H1 (cell line): ENCODE results near the gene KCNH8. TPM values are rescaled to one million over a fixed set of nuclear protein-coding genes. Genes with fewer than 3 reads are reported as not detected.

ENCODE experiments used
- CTCF ChIA-PET: fragments of 300-600 bp; sonication (Branson Sonifier 250); formaldehyde crosslinking; loops from one replicate; lab custom pipeline; 2021; ENCODE audit not compliant: partially characterized antibody; lab: Charles Lee
- POLR2A ChIA-PET: fragments of 300-600 bp; sonication (Branson Sonifier 250); formaldehyde crosslinking; loops from one replicate; lab custom pipeline; 2021; ENCODE audit warnings: inconsistent platforms; ENCODE audit not compliant: partially characterized antibody; lab: Charles Lee
- DNase-seq, 2 experiments: peaks; one replicate each; pipeline versions ENCODE4 v3.0.0 to v3.0.0-alpha.2; 2010 to 2022; ENCODE audit warnings: low spot score in 2 of 2, low read depth in 1 of 2, mixed read lengths in 1 of 2
- FAIRE-seq: peaks from 2 replicates; lab custom pipeline; 2011; peaks lifted over from hg19 to GRCh38; lab: Jason Lieb, UNC
- H2AFZ ChIP-seq: 2 replicates; pipeline ENCODE4 v1.8.1; 2012; ENCODE audit warnings: low read length, inconsistent platforms
- H2AK5ac ChIP-seq: 2 replicates; pipeline ENCODE4 v1.6.1; 2013; ENCODE audit warnings: low read depth, low read length
- H2BK120ac ChIP-seq: replicated peaks from 2 replicates; pipeline ENCODE3; 2013; ENCODE audit warnings: low read depth, low read length, inconsistent platforms
- H2BK12ac ChIP-seq: 2 replicates; pipeline ENCODE4 v1.6.1; 2013; ENCODE audit warnings: low read depth, low read length
- H2BK15ac ChIP-seq: 2 replicates; pipeline ENCODE4 v1.6.1; 2013; ENCODE audit warnings: low read length
- H2BK20ac ChIP-seq: 2 replicates; pipeline ENCODE4 v1.6.1; 2013; ENCODE audit warnings: low read length
- H2BK5ac ChIP-seq: 2 replicates; pipeline ENCODE4 v1.6.1; 2013; ENCODE audit warnings: low read depth, low read length
- H3K14ac ChIP-seq: 2 replicates; pipeline ENCODE4 v1.6.1; 2013; ENCODE audit warnings: inconsistent platforms; ENCODE audit not compliant: insufficient read length
- H3K18ac ChIP-seq: 2 replicates; pipeline ENCODE4 v1.6.1; 2013; ENCODE audit warnings: low read length; ENCODE audit errors: extremely low read depth
- H3K23ac ChIP-seq: 2 replicates; pipeline ENCODE4 v1.6.1; 2013; ENCODE audit warnings: inconsistent platforms; ENCODE audit not compliant: insufficient read length
- H3K23me2 ChIP-seq: 2 replicates; pipeline ENCODE4 v1.6.1; 2013; ENCODE audit warnings: low read depth, low read length
- H3K27ac ChIP-seq: 2 replicates; pipeline ENCODE4 v1.6.1; 2011; ENCODE audit warnings: low read depth, low read length, inconsistent platforms
- H3K27me3 ChIP-seq, 4 experiments: replicated peaks in 1 of 4; 1 replicate in 1 of 4; 2 replicates in 3 of 4; pipeline versions ENCODE4 v1.6.1 to v1.8.1; 2011 to 2013; ENCODE audit warnings: low read length in 3 of 4, mild to moderate bottlenecking in 3 of 4, inconsistent platforms in 2 of 4, mixed read lengths in 2 of 4, moderate library complexity in 1 of 4; ENCODE audit not compliant: control insufficient read depth in 3 of 4, insufficient read depth in 3 of 4; ENCODE audit errors: extremely low read depth in 1 of 4
- H3K36me3 ChIP-seq, 4 experiments: 2 replicates each; pipeline versions ENCODE4 v1.6.1 to v1.8.1; 2011 to 2013; ENCODE audit warnings: mild to moderate bottlenecking in 4 of 4, low read length in 3 of 4, moderate library complexity in 2 of 4, control low read depth in 1 of 4, inconsistent platforms in 1 of 4; ENCODE audit not compliant: insufficient read depth in 4 of 4, control insufficient read depth in 2 of 4
- H3K4ac ChIP-seq: replicated peaks from 2 replicates; pipeline ENCODE3; 2013; ENCODE audit warnings: low read length, low read depth, mixed read lengths, inconsistent platforms; ENCODE audit not compliant: insufficient read length
- H3K4me1 ChIP-seq, 4 experiments: replicated peaks in 1 of 4; 1 replicate in 1 of 4; 2 replicates in 3 of 4; pipeline versions ENCODE4 v1.6.1 to v1.8.1; 2011 to 2013; ENCODE audit warnings: low read length in 3 of 4, inconsistent platforms in 2 of 4, mixed read lengths in 1 of 4; ENCODE audit not compliant: insufficient read depth in 4 of 4, control insufficient read depth in 3 of 4
- H3K4me2 ChIP-seq, 2 experiments: 2 replicates each; pipeline versions ENCODE4 v1.6.1 to v1.8.1; 2011 to 2013; ENCODE audit warnings: low read depth in 2 of 2, low read length in 2 of 2, control low read depth in 1 of 2, inconsistent platforms in 1 of 2, mild to moderate bottlenecking in 1 of 2; ENCODE audit not compliant: insufficient read depth in 1 of 2
- H3K4me3 ChIP-seq, 4 experiments: fragments of 200-600, 300-600 bp in 1 of 4; sonication (generic), shearing (Covaris generic), sonication (Bioruptor Twin) in 1 of 4; 2 replicates each; pipeline versions ENCODE4 v1.5.1 to v1.8.1; 2011 to 2016; ENCODE audit warnings: low read length in 4 of 4, low read depth in 3 of 4, control low read depth in 2 of 4, inconsistent platforms in 2 of 4, mild to moderate bottlenecking in 2 of 4, mixed read lengths in 1 of 4, moderate library complexity in 1 of 4; ENCODE audit not compliant: insufficient read depth in 2 of 4; ENCODE audit errors: extremely low read depth in 1 of 4
- H3K56ac ChIP-seq: replicated peaks from 2 replicates; pipeline ENCODE3; 2013; ENCODE audit warnings: low read depth, mild to moderate bottlenecking, mixed read lengths, low read length, inconsistent platforms; ENCODE audit not compliant: insufficient read length
- H3K79me1 ChIP-seq: 2 replicates; pipeline ENCODE4 v1.6.1; 2013; ENCODE audit warnings: low read depth, low read length, control low read depth
- H3K79me2 ChIP-seq, 2 experiments: 2 replicates each; pipeline versions ENCODE4 v1.6.1 to v1.8.1; 2012 to 2013; ENCODE audit warnings: low read length in 2 of 2, mild to moderate bottlenecking in 2 of 2, inconsistent platforms in 1 of 2; ENCODE audit not compliant: insufficient read depth in 2 of 2, control insufficient read depth in 1 of 2
- H3K9ac ChIP-seq, 4 experiments: replicated peaks in 1 of 4; 1 replicate in 1 of 4; 2 replicates in 3 of 4; pipeline versions ENCODE4 v1.6.1 to v1.8.1; 2011 to 2013; ENCODE audit warnings: low read depth in 3 of 4, low read length in 3 of 4, control low read depth in 2 of 4, mild to moderate bottlenecking in 2 of 4, moderate library complexity in 2 of 4, inconsistent platforms in 1 of 4; ENCODE audit errors: extremely low read depth in 1 of 4
- H3K9me3 ChIP-seq, 2 experiments: 2 replicates each; pipeline versions ENCODE4 v1.6.1 to v1.8.1; 2012 to 2013; ENCODE audit warnings: mild to moderate bottlenecking in 2 of 2, moderate library complexity in 2 of 2, control low read depth in 1 of 2, inconsistent platforms in 1 of 2, low read depth in 1 of 2, low read length in 1 of 2, mixed read lengths in 1 of 2; ENCODE audit not compliant: insufficient read depth in 2 of 2
- H4K20me1 ChIP-seq, 2 experiments: replicated peaks in 1 of 2; 2 replicates each; pipeline versions ENCODE3 to v1.8.1; 2011 to 2013; ENCODE audit warnings: inconsistent platforms in 2 of 2, low read length in 2 of 2, mild to moderate bottlenecking in 1 of 2; ENCODE audit not compliant: insufficient read depth in 2 of 2, control insufficient read depth in 1 of 2
- H4K5ac ChIP-seq: 2 replicates; pipeline ENCODE4 v1.6.1; 2013; ENCODE audit warnings: low read length, low read depth, mixed read lengths, inconsistent platforms; ENCODE audit not compliant: insufficient read length
- H4K8ac ChIP-seq: 2 replicates; pipeline ENCODE4 v1.8.0; 2013; ENCODE audit warnings: mild to moderate bottlenecking, moderate library complexity, low read length, inconsistent platforms; ENCODE audit not compliant: insufficient read depth; ENCODE audit errors: extremely low read depth
- H4K91ac ChIP-seq: replicated peaks from 2 replicates; pipeline ENCODE3; 2013; ENCODE audit warnings: low read length, mixed read lengths, inconsistent platforms; ENCODE audit not compliant: insufficient read length
- ASH2L ChIP-seq: fragments of 200-600, 300-600 bp; sonication (generic); IDR thresholded peaks from one replicate; pipeline ENCODE4 v1.7.1; 2017; ENCODE audit warnings: low read length
- ATF2 ChIP-seq: IDR thresholded peaks from 2 replicates; pipeline ENCODE4 v1.6.1; 2012; ENCODE audit warnings: low read length, inconsistent platforms
- BCL11A ChIP-seq, 2 experiments: IDR thresholded peaks; one replicate each; pipeline ENCODE4 v1.6.1; 2011; ENCODE audit warnings: low read depth in 2 of 2, low read length in 2 of 2, mild to moderate bottlenecking in 2 of 2
- MAFK ChIP-seq: IDR thresholded peaks from 2 replicates; pipeline ENCODE4 v1.6.1; 2012; ENCODE audit warnings: low read depth, mild to moderate bottlenecking, improper control_type of control experiment, low read length
- NANOG ChIP-seq: IDR thresholded peaks from 2 replicates; pipeline ENCODE4 v1.6.1; 2011; ENCODE audit warnings: low read length, low read depth, mild to moderate bottlenecking, inconsistent platforms; ENCODE audit not compliant: insufficient read depth, poor library complexity, severe bottlenecking
- POLR2A ChIP-seq, 2 experiments: IDR thresholded peaks; 1 replicate in 1 of 2; 2 replicates in 1 of 2; pipeline ENCODE4 v1.6.1; 2011; ENCODE audit warnings: low read depth in 2 of 2, low read length in 2 of 2, mild to moderate bottlenecking in 2 of 2; ENCODE audit errors: control extremely low read depth in 1 of 2
- RNF2 ChIP-seq: fragments of 200-900, 300-1000 bp; sonication (generic); IDR thresholded peaks from 2 replicates; pipeline ENCODE4 v1.7.1; 2016; ENCODE audit warnings: borderline replicate concordance, low read depth, mild to moderate bottlenecking, antibody characterized with exemption, low read length; ENCODE audit not compliant: poor library complexity, severe bottlenecking; ENCODE audit errors: missing control alignments
- SAP30 ChIP-seq: fragments of 300-600 bp; sonication (generic); IDR thresholded peaks from 2 replicates; pipeline ENCODE4 v1.7.1; 2012; ENCODE audit warnings: low read length, moderate library complexity, mild to moderate bottlenecking, inconsistent platforms; ENCODE audit not compliant: insufficient read depth, insufficient replicate concordance
- SIRT6 ChIP-seq: IDR thresholded peaks from one replicate; pipeline ENCODE4 v1.7.1; 2012; ENCODE audit warnings: low read length, inconsistent platforms
- YY1 ChIP-seq: IDR thresholded peaks from 2 replicates; pipeline ENCODE4 v1.6.1; 2011; ENCODE audit warnings: low read depth, mild to moderate bottlenecking, low read length
- WGBS, 2 experiments: shearing (Covaris generic) in 1 of 2; methylation state at CpG; one replicate each; pipeline versions ENCODE4 v1.1.6 to v1.1.7; 2013 to 2015; ENCODE audit warnings: low lambda C conversion rate in 2 of 2, mixed read lengths in 2 of 2, inconsistent platforms in 1 of 2, low coverage in 1 of 2, missing lambda C conversion rate in 1 of 2; ENCODE audit not compliant: insufficient replicate concordance in 2 of 2, insufficient coverage in 1 of 2, insufficient read length in 1 of 2; ENCODE audit errors: extremely low coverage in 1 of 2, missing lambda C conversion rate in 1 of 2; 5-methylcytosine and 5-hydroxymethylcytosine counted together
- polyA plus RNA-seq, 7 experiments: library from polyadenylated mRNA; depleted of rRNA in 3 of 7; stranded (reverse) in 5 of 7; unstranded in 2 of 7; fragments of >200 nt in 5 of 7; fragments of 200-250 nt in 2 of 7; gene quantifications; 1 replicate in 5 of 7; 2 replicates in 1 of 7; 4 replicates in 1 of 7; pipeline versions ENCODE4 v1.2.1 to v1.2.3, GENCODE V29; 2011 to 2013; ENCODE audit warnings: missing spikeins in 2 of 7, mixed read lengths in 2 of 7
- total RNA-seq: library from RNA; stranded (reverse); fragmentation: NEBNext Ultra II Directional; extraction: Animal tissue kit (Norgen Biotek cat#: 25700); gene quantifications from 2 replicates; pipeline ENCODE4 v1.2.1, GENCODE V29; 2021

The KCNH8 gene
- total and polyA plus RNA-seq, 2 of the 8 experiments (the other 6 are each of a cell fraction or from before 2014, with no cell fraction given) = 2.2 to 2.4 TPM

- no peak overlapping the region for H2BK15ac ChIP-seq
- no peak overlapping the region for H3K14ac ChIP-seq
- no peak overlapping the region for H3K9ac ChIP-seq
- no peak overlapping the region for H4K91ac ChIP-seq
- no peaks in the 10 kb centered on the region for H3K23me2 ChIP-seq
- no peak overlapping the region for H3K56ac ChIP-seq
- no peak overlapping the region for H2BK20ac ChIP-seq
- no peak overlapping the region for H2BK120ac ChIP-seq
- H2BK5ac ChIP-seq = no peak overlapping the region
- no peaks in the 10 kb centered on the region for H3K79me2 ChIP-seq
- H4K20me1 ChIP-seq = no peaks in the 10 kb centered on the region
- no peak overlapping the region for H3K23ac ChIP-seq
- H3K9me3 ChIP-seq = no peaks in the 10 kb centered on the region
- no peak overlapping the region for H3K18ac ChIP-seq
- no peak overlapping the region for H4K5ac ChIP-seq
- no peak overlapping the region for H3K27ac ChIP-seq
- 90% methylated on average over 3 of the region's 3 CpGs; no CpG with 5 or more reads in 1 of the 2 experiments for WGBS, 2 experiments
- FAIRE-seq = no peak
- ChIA-PET CTCF (interaction anchor here (0.9 to 1.9 kb wide), 3 partner anchors 193 to 327 kb away, joined by 3 to 5 read pairs (median 5); no protein-coding TSS in a partner anchor), POLR2A (no interaction called here)
- H3K36me3 ChIP-seq = no peaks in the 10 kb centered on the region
- TF ChIP-seq SAP30 (no peak), POLR2A (IDR thresholded peaks at IDR 0.05; ENCODE audit: control extremely low read depth in 1 of 2, low read depth in 2 of 2, low read length in 2 of 2) (no peak), ASH2L (no peak), BCL11A (IDR thresholded peaks at IDR 0.05; ENCODE audit: low read depth in 2 of 2, low read length in 2 of 2) (no peak), ATF2 (no peak), MAFK (no peak), YY1 (no peak), NANOG (no peak), SIRT6 (no peak), RNF2 (no peak)
- no peak overlapping the region for H2BK12ac ChIP-seq
- H2AK5ac ChIP-seq = no peak overlapping the region
- no peaks in the 10 kb centered on the region for H3K4me1 ChIP-seq
- H3K4ac ChIP-seq = no peak overlapping the region
- H4K8ac ChIP-seq = no peak overlapping the region
- DNase-seq = no peak
- no peaks in the 10 kb centered on the region for H3K79me1 ChIP-seq
- H3K27me3 ChIP-seq = no peaks in the 10 kb centered on the region
- no peak overlapping the region for H3K4me2 ChIP-seq
- no peak overlapping the region for H2AFZ ChIP-seq
- no peak overlapping the region for H3K4me3 ChIP-seq
Measured at GRCh38 chr3:19540464-19540863, 392.2 kb downstream of the KCNH8 start.
